Muscle of leg (tissue), 11 donors: Measurements from ENCODE around the gene VWA3A. TPM values are rescaled to one million over a fixed set of nuclear protein-coding genes. Genes with fewer than 3 reads are reported as not detected.
"Not testable (repeated sequence)": the region's sequence is repeated elsewhere in the genome, so short reads cannot be mapped to it uniquely, and the experiment has no call there.

Experiments used
- DNase-seq: peaks from one replicate; pipeline ENCODE4 v3.0.0; 2013
- H3K27ac ChIP-seq: one replicate; pipeline ENCODE4 v1.5.1; 2013; ENCODE audit warnings: mild to moderate bottlenecking, low read length, control low read depth
- H3K27me3 ChIP-seq: one replicate; pipeline ENCODE4 v1.6.1; 2013; ENCODE audit warnings: low read length; ENCODE audit not compliant: control insufficient read depth, insufficient read depth
- H3K36me3 ChIP-seq: one replicate; pipeline ENCODE4 v1.6.1; 2013; ENCODE audit warnings: low read length; ENCODE audit not compliant: control insufficient read depth, insufficient read depth
- H3K4me1 ChIP-seq: one replicate; pipeline ENCODE4 v1.6.1; 2013; ENCODE audit warnings: low read length; ENCODE audit not compliant: control insufficient read depth, insufficient read depth
- H3K4me3 ChIP-seq: one replicate; pipeline ENCODE4 v1.5.1; 2013; ENCODE audit warnings: low read length, control low read depth
- H3K9me3 ChIP-seq: replicated peaks from 2 replicates; pipeline ENCODE4 v1.6.1; 2013; ENCODE audit warnings: low read depth, low read length; ENCODE audit not compliant: control insufficient read depth
- WGBS: methylation state at CpG from one replicate; pipeline ENCODE4 v1.1.5; 2013; ENCODE audit warnings: missing lambda C conversion rate; ENCODE audit not compliant: insufficient coverage; 5-methylcytosine and 5-hydroxymethylcytosine counted together
- polyA plus RNA-seq, 8 donors: library from polyadenylated mRNA; unstranded; fragments of 120-200 nt; gene quantifications; one replicate each; pipeline versions ENCODE4 v1.2.1 to v1.2.3, GENCODE V29; 2013; ENCODE audit warnings: inconsistent platforms in 1 of 8, low replicate concordance in 1 of 8; ENCODE audit not compliant: insufficient read length in 8 of 8, insufficient read depth in 1 of 8
- total RNA-seq: library from RNA; stranded (reverse); fragments of 120-200 nt; gene quantifications from one replicate; pipeline ENCODE4 v1.2.4, GENCODE V29; 2013

The VWA3A gene
- total and polyA plus RNA-seq, 9 donors: 0.08 to 0.53 (median 0.19) TPM; not detected in 1

- Histone ChIP-seq H3K27ac (peak overlapping the region; percentile 87), H3K9me3 (no peaks in the 10 kb centered on the region), H3K4me1 (peaks cover 25% of the 10 kb centered on the region), H3K4me3 (peak overlapping the region; percentile 56), H3K27me3 (no peaks in the 10 kb centered on the region), H3K36me3 (no peaks in the 10 kb centered on the region)
- peak; percentile 97 for DNase-seq
- 0% methylated on average over 18 of the region's 39 CpGs for WGBS
Observed at GRCh38 chr16:22195695-22196558, 103.6 kb downstream of the VWA3A start.

GRCh38 chr16:22196559-22197168, 104.3 kb downstream of the VWA3A start:
- not testable (repeated sequence) for H3K9me3 ChIP-seq, DNase-seq, H3K27ac ChIP-seq, H3K27me3 ChIP-seq, H3K4me3 ChIP-seq, H3K36me3 ChIP-seq
- 36% methylated on average over 8 of the region's 20 CpGs for WGBS
- peaks cover 23% of the 10 kb centered on the region for H3K4me1 ChIP-seq

- H3K4me1 ChIP-seq: peaks cover 10% of the 10 kb centered on the region
- no peaks in the 10 kb centered on the region for H3K27me3 ChIP-seq
- 71% methylated on average over 6 of the region's 7 CpGs for WGBS
- H3K27ac ChIP-seq: no peak overlapping the region
- H3K36me3 ChIP-seq: no peaks in the 10 kb centered on the region
- H3K9me3 ChIP-seq: no peaks in the 10 kb centered on the region
- H3K4me3 ChIP-seq: no peak overlapping the region
- no peak for DNase-seq
Observed at GRCh38 chr16:22198547-22199293, 106.4 kb downstream of the VWA3A start.

GRCh38 chr16:22202261-22202637, 109.9 kb downstream of the VWA3A start:
- H3K27me3 ChIP-seq: no peaks in the 10 kb centered on the region
- peaks cover 8% of the 10 kb centered on the region for H3K4me1 ChIP-seq
- 100% methylated on average over 1 of the region's 6 CpGs for WGBS
- no peak overlapping the region for H3K4me3 ChIP-seq
- H3K9me3 ChIP-seq: peaks cover 3% of the 10 kb centered on the region
- no peak overlapping the region for H3K27ac ChIP-seq
- no peak for DNase-seq
- H3K36me3 ChIP-seq: no peaks in the 10 kb centered on the region

- peaks cover 16% of the 10 kb centered on the region for H3K4me1 ChIP-seq
- peaks cover 3% of the 10 kb centered on the region for H3K9me3 ChIP-seq
- no peak for DNase-seq
- no peak overlapping the region for H3K27ac ChIP-seq
- WGBS: no CpG with 5 or more reads among the region's 5 CpGs
- H3K27me3 ChIP-seq: no peaks in the 10 kb centered on the region
- no peaks in the 10 kb centered on the region for H3K36me3 ChIP-seq
- H3K4me3 ChIP-seq: no peak overlapping the region
Observed at GRCh38 chr16:22203091-22203490, 110.8 kb downstream of the VWA3A start.

GRCh38 chr16:22204091-22204655, 111.8 kb downstream of the VWA3A start:
- Histone ChIP-seq H3K9me3 (peaks cover 3% of the 10 kb centered on the region), H3K27me3 (no peaks in the 10 kb centered on the region), H3K4me3 (no peak overlapping the region), H3K4me1 (peaks cover 26% of the 10 kb centered on the region), H3K27ac (no peak overlapping the region), H3K36me3 (no peaks in the 10 kb centered on the region)
- DNase-seq: no peak
- WGBS: no CpG with 5 or more reads among the region's 2 CpGs

- Histone ChIP-seq H3K4me3 (peak overlapping the region; percentile 85), H3K4me1 (peaks cover 33% of the 10 kb centered on the region), H3K9me3 (peaks cover 5% of the 10 kb centered on the region), H3K27ac (peak overlapping the region; percentile 91), H3K27me3 (no peaks in the 10 kb centered on the region), H3K36me3 (peaks cover 7% of the 10 kb centered on the region)
- no peak for DNase-seq
- WGBS: 0% methylated on average over 7 of the region's 11 CpGs
Observed at GRCh38 chr16:22205577-22206012, 113.3 kb downstream of the VWA3A start.

GRCh38 chr16:22206013-22206841, 113.9 kb downstream of the VWA3A start, which contains the start of gene EEF2K:
TSS of gene EEF2K (plus strand) at chr16:22206278. CDS start at chr16:22225730, 19,452 bp downstream.
- H3K27me3 ChIP-seq: no peaks in the 10 kb centered on the region
- WGBS: under 1% methylated on average over 73 of the region's 74 CpGs
- peaks cover 10% of the 10 kb centered on the region for H3K9me3 ChIP-seq
- H3K4me3 ChIP-seq: peak within 1 kb of the TSS; percentile 85
- H3K36me3 ChIP-seq: peaks cover 13% of the 10 kb centered on the region
- peak within 1 kb of the TSS; percentile 93 for H3K27ac ChIP-seq
- peak; percentile 98 for DNase-seq
- H3K4me1 ChIP-seq: peaks cover 38% of the 10 kb centered on the region
